SU-DHL-6 (cell line): ENCODE results near the gene VIPR2.

Experiments used
- EZH2phosphoT487 ChIP-seq: fragments of 200-600 bp; sonication (generic), shearing (Covaris generic); conservative IDR thresholded peaks from 2 replicates; pipeline ENCODE4 v1.6.1; 2018; ENCODE audit warnings: mild to moderate bottlenecking, antibody characterized with exemption, low read length, moderate library complexity, mixed read lengths
- TF ChIP-seq, protein P1 (sequence below): fragments of 200-600 bp; sonication (generic); IDR thresholded peaks from one replicate; pipeline ENCODE4 v1.5.1; 2017; ENCODE audit warnings: antibody characterized with exemption, mild to moderate bottlenecking, low read length, moderate library complexity; ENCODE audit not compliant: insufficient read depth, poor library complexity, severe bottlenecking

DNA sequence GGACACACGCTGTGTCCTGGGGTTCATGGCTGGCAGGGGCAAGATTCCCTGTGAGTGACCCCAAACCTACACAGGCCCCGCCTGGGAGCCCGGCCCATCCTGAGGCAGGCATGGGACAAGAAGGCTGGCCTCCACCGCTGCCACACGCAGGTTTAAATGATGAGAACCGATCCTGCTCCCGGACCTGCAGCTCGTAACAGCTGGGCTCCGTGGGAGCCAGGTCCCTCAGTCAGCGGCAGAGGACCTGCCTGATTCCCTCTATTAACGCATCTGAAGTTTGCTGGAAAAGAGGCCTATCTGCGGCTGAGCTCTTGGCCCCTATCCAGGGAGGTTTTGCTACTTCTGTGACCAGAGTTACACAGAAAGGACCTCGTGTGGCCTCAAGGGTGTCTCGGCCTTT lies 112.3 kb downstream of the VIPR2 start:
- TF ChIP-seq, protein P1, sequence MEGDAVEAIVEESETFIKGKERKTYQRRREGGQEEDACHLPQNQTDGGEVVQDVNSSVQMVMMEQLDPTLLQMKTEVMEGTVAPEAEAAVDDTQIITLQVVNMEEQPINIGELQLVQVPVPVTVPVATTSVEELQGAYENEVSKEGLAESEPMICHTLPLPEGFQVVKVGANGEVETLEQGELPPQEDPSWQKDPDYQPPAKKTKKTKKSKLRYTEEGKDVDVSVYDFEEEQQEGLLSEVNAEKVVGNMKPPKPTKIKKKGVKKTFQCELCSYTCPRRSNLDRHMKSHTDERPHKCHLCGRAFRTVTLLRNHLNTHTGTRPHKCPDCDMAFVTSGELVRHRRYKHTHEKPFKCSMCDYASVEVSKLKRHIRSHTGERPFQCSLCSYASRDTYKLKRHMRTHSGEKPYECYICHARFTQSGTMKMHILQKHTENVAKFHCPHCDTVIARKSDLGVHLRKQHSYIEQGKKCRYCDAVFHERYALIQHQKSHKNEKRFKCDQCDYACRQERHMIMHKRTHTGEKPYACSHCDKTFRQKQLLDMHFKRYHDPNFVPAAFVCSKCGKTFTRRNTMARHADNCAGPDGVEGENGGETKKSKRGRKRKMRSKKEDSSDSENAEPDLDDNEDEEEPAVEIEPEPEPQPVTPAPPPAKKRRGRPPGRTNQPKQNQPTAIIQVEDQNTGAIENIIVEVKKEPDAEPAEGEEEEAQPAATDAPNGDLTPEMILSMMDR, result no peak
- no peak for TF ChIP-seq EZH2phosphoT487
